GM12864 (cell line): ENCODE measurements around the gene PARD3B.

ENCODE experiments used
- DNase-seq: peaks from one replicate; pipeline ENCODE4 v3.0.0-alpha.2; 2011; ENCODE audit warnings: low read depth
- H3K4me3 ChIP-seq: 2 replicates; pipeline ENCODE4 v1.5.1; 2011; ENCODE audit warnings: mild to moderate bottlenecking, low read depth, low read length, control low read depth
- TF ChIP-seq, protein P1 (sequence below): IDR thresholded peaks from 2 replicates; pipeline ENCODE4 v1.5.1; 2011; ENCODE audit warnings: low read depth, mild to moderate bottlenecking, moderate library complexity, low read length, control low read depth, inconsistent platforms; ENCODE audit errors: missing control alignments

The PARD3B gene

DNA sequence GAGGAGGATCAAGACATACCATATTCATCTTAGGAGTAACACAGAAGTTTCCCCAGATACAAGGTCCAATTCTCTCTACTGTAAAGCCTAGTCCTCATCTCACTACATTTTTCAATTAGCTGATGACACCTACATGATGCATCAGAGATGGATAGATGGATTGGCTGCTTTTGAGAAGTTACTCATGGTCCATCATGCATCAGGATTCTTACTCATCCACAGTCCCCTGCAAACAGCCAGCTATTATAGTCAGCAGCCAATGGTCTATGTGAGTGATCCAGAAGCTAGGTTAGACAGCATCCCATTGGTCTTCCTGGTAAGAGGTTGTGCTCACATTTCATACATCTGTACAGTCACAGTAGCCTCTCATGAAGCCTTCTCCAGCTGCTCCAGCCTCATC lies 982.5 kb downstream of the PARD3B start:
- no peak overlapping the region for H3K4me3 ChIP-seq
- no peak for DNase-seq
- TF ChIP-seq, protein P1, sequence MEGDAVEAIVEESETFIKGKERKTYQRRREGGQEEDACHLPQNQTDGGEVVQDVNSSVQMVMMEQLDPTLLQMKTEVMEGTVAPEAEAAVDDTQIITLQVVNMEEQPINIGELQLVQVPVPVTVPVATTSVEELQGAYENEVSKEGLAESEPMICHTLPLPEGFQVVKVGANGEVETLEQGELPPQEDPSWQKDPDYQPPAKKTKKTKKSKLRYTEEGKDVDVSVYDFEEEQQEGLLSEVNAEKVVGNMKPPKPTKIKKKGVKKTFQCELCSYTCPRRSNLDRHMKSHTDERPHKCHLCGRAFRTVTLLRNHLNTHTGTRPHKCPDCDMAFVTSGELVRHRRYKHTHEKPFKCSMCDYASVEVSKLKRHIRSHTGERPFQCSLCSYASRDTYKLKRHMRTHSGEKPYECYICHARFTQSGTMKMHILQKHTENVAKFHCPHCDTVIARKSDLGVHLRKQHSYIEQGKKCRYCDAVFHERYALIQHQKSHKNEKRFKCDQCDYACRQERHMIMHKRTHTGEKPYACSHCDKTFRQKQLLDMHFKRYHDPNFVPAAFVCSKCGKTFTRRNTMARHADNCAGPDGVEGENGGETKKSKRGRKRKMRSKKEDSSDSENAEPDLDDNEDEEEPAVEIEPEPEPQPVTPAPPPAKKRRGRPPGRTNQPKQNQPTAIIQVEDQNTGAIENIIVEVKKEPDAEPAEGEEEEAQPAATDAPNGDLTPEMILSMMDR, result no peak

DNA sequence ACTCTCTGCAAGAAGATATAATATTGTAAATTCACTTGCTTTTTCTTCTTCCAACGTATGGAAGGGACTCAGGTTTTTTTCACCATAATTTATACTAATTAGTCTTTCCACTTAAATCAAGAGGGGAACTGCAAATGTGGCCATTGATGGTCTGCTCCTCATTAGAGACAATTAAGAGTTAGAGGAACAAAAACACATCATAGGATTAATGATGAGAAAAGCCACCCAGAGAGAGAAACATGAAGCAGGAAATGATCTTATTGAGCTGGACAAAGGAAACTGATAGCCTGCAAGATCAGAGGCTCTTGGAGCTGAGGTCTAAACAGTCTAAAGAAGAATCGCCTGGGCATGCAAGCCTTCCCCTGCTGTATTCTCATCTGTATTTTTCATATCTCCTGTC lies 985.8 kb downstream of the PARD3B start:
- no peak overlapping the region for H3K4me3 ChIP-seq
- DNase-seq, result no peak
- TF ChIP-seq, protein P1, result no peak

- H3K4me3 ChIP-seq, result no peak overlapping the region
- TF ChIP-seq, protein P1, result no peak
- DNase-seq, result no peak
Measured at GRCh38 chr2:205531489-205532148, 986.3 kb downstream of the PARD3B start.

- DNase-seq, result no peak
- no peak overlapping the region for H3K4me3 ChIP-seq
- TF ChIP-seq, protein P1, result no peak
Measured at GRCh38 chr2:205535001-205535400, 989.7 kb downstream of the PARD3B start.

DNA sequence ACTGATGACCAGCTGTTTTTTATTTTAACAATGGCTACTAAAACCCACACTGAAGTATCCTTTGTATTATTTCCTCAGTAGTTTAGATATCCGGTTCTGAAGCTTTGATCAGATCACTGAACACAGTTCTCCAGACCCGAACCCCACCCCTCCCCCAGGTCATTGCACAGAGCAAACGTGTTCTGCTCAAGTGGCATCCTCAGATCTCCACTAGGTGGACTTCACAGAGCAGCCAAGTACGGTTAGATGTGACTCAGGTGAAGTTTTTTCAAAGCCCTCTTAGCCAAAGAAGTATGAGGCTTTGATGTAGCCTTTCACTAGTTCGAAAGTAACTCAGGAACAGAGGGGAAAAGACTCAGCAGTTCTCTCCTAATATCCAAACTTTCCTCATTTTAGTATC lies 994.3 kb downstream of the PARD3B start:
- no peak overlapping the region for H3K4me3 ChIP-seq
- TF ChIP-seq, protein P1, result no peak
- DNase-seq, result no peak

- no peak overlapping the region for H3K4me3 ChIP-seq
- DNase-seq, result no peak
- TF ChIP-seq, protein P1, result no peak
Measured at GRCh38 chr2:205540036-205540435, 994.8 kb downstream of the PARD3B start.

GRCh38 chr2:205543262-205543843 lies 998.1 kb downstream of the PARD3B start:
- TF ChIP-seq, protein P1, result no peak
- no peak for DNase-seq
- no peak overlapping the region for H3K4me3 ChIP-seq
